Uterus (tissue), 2 donors: ENCODE measurements around the gene MST1.

Source experiments
- POLR2A ChIP-seq, 2 donors: fragments of 450-650 bp; IDR thresholded peaks; one replicate each; pipeline ENCODE4 v1.6.1; 2016; ENCODE audit warnings: antibody characterized with exemption in 2 of 2, mild to moderate bottlenecking in 1 of 2, moderate library complexity in 1 of 2
- TF ChIP-seq, protein P1 (sequence below), 4 experiments: fragments of 200-600 bp in 2 of 4; fragments of 450-650 bp in 2 of 4; sonication (generic) in 2 of 4; IDR thresholded peaks; one replicate each; pipeline ENCODE4 v1.5.1; 2016 to 2019; ENCODE audit warnings: antibody characterized with exemption in 4 of 4, mild to moderate bottlenecking in 2 of 4, moderate library complexity in 1 of 4

DNA sequence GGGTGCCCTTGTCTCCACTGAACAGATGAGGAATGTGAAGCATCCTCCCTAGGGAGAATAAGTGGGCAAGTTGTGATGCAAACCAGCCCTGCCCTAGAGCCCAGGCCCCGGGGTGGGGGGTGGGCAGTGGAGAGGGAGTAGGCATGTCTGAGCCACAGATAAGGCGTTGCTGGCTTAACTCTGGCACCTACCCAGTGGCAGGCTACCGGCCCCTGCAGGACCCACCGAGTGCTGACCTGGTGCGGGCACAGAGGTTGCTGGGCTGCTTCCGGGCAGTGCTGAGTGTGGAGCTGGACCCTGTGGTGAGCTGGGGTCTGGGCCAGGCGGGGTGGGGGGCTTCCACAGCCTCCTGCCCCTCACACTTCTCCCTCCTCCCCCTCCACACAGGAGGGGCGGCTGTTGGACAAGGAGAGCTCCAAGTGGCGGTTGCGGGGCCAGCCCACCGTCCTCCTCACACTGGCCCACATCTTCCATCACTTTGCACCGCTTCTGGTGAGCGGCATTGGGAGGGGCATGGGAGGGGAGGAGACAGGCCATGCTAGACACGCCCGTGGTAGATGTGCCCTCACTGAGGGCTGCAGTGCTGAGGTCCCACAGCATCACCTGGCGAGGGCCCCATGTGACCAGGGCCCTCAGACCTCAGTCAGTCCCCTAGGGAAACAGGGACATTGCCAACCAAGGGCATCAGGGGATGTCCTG is 10.2 kb upstream of the MST1 start:
- TF ChIP-seq POLR2A (IDR thresholded peaks at IDR 0.05), result no peak
- TF ChIP-seq, protein P1, sequence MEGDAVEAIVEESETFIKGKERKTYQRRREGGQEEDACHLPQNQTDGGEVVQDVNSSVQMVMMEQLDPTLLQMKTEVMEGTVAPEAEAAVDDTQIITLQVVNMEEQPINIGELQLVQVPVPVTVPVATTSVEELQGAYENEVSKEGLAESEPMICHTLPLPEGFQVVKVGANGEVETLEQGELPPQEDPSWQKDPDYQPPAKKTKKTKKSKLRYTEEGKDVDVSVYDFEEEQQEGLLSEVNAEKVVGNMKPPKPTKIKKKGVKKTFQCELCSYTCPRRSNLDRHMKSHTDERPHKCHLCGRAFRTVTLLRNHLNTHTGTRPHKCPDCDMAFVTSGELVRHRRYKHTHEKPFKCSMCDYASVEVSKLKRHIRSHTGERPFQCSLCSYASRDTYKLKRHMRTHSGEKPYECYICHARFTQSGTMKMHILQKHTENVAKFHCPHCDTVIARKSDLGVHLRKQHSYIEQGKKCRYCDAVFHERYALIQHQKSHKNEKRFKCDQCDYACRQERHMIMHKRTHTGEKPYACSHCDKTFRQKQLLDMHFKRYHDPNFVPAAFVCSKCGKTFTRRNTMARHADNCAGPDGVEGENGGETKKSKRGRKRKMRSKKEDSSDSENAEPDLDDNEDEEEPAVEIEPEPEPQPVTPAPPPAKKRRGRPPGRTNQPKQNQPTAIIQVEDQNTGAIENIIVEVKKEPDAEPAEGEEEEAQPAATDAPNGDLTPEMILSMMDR (IDR thresholded peaks at IDR 0.05), result no peak
